MM.1S (cell line): ENCODE results near the gene CLTA.

Experiments used
- DNase-seq: peaks from one replicate; pipeline ENCODE4 v3.0.0-alpha.2; 2015
- H2AFZ ChIP-seq: fragments of 300-600 bp; sonication (generic); 2 replicates; pipeline ENCODE4 v1.6.0; 2016; ENCODE audit warnings: antibody characterized with exemption, low read length
- H3F3A ChIP-seq: fragments of 300-600 bp; sonication (generic); 2 replicates; pipeline ENCODE4 v1.6.1; 2016; ENCODE audit warnings: mild to moderate bottlenecking, antibody characterized with exemption, low read length, moderate library complexity, mixed read lengths; ENCODE audit not compliant: insufficient read depth
- H3K27ac ChIP-seq: fragments of 300-600 bp; sonication (generic); 2 replicates; pipeline ENCODE4 v1.5.1; 2016; ENCODE audit warnings: mild to moderate bottlenecking, low read length
- H3K27me3 ChIP-seq: fragments of 300-600 bp; sonication (generic); replicated peaks from 2 replicates; pipeline ENCODE4 v1.6.0; 2016; ENCODE audit warnings: low read length; ENCODE audit not compliant: insufficient read depth
- H3K36me3 ChIP-seq: fragments of 300-600 bp; sonication (generic); replicated peaks from 2 replicates; pipeline ENCODE4 v1.6.1; 2016; ENCODE audit warnings: mild to moderate bottlenecking, low read length, mixed read lengths; ENCODE audit not compliant: insufficient read depth
- H3K4me1 ChIP-seq: fragments of 300-600 bp; sonication (generic); 2 replicates; pipeline ENCODE4 v1.6.1; 2016; ENCODE audit warnings: low read length, mixed read lengths
- H3K4me2 ChIP-seq: fragments of 300-600 bp; sonication (generic); 2 replicates; pipeline ENCODE4 v1.6.0; 2016; ENCODE audit warnings: low read depth, low read length
- H3K4me3 ChIP-seq: fragments of 300-600 bp; sonication (generic); 2 replicates; pipeline ENCODE4 v1.5.1; 2016; ENCODE audit warnings: low read length, mixed read lengths
- H3K79me2 ChIP-seq: fragments of 300-600 bp; sonication (generic); 2 replicates; pipeline ENCODE4 v1.6.1; 2016; ENCODE audit warnings: mixed run types, low read length, mixed read lengths
- H3K9ac ChIP-seq: fragments of 300-600 bp; sonication (generic); 2 replicates; pipeline ENCODE4 v1.6.1; 2016; ENCODE audit warnings: low read length, mixed read lengths
- H3K9me2 ChIP-seq: fragments of 300-600 bp; sonication (generic); replicated peaks from 2 replicates; pipeline ENCODE4 v1.6.1; 2016; ENCODE audit warnings: mild to moderate bottlenecking, low read length, mixed read lengths; ENCODE audit not compliant: insufficient read depth
- H3K9me3 ChIP-seq: fragments of 300-600 bp; sonication (generic); replicated peaks from 2 replicates; pipeline ENCODE4 v1.6.1; 2016; ENCODE audit warnings: mild to moderate bottlenecking, low read length, mixed read lengths; ENCODE audit not compliant: insufficient read depth
- H4K20me1 ChIP-seq: fragments of 300-600 bp; sonication (generic); 2 replicates; pipeline ENCODE4 v1.6.1; 2016; ENCODE audit warnings: mild to moderate bottlenecking, low read length, moderate library complexity, mixed read lengths; ENCODE audit not compliant: insufficient read depth
- EZH2 ChIP-seq: fragments of 300-600 bp; sonication (generic); optimal IDR thresholded peaks from 2 replicates; pipeline ENCODE3; 2017; ENCODE audit warnings: low read depth, mild to moderate bottlenecking, antibody characterized with exemption, low read length, mixed read lengths
- EZH2phosphoT487 ChIP-seq: fragments of 300-600 bp; sonication (generic); IDR thresholded peaks from 2 replicates; pipeline ENCODE4 v1.6.1; 2018; ENCODE audit warnings: antibody characterized with exemption, low read length
- TF ChIP-seq, protein P1 (sequence below): fragments of 300-600 bp; sonication (generic); IDR thresholded peaks from 2 replicates; pipeline ENCODE4 v1.5.1; 2016; ENCODE audit warnings: antibody characterized with exemption, low read length, mixed read lengths

CLTA gene

DNA sequence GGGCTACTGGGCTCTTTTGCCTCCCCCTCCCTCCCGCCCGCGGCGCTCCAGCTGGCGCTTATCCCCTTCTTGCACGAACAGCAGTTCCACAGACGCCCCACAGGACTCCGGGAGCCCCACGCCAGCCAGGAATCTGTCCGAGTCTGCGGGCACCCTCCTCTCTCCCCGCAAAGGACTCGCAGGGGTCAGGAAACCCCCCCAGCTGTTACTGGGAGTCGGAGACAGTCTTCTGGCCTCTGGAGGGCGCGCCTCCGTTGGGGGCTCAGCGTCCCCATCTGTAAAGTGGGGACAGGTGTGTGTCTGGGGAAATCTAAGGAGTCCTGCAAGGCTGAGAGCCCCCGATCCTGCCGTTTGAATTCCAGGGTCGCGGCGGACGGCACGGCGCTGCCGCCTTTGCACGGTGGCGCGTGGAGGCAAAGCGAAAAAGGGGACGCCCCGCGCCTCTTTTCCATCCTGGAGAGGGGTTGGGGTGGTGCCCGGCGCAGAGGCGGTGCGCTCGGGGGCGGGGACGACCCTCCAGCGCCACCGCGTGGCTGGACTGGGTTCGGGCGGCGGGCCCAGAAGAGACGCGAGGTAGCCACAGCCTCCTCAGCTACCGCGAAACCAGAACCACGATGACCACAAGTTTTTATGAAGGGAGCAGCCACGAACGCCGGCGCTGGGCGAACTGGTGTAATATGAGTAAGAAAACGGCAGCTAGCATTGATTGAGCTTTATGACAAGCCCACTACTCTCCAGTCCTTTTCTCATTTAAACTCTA is 24.4 kb upstream of the CLTA start:
- no peak overlapping the region for H3K27ac ChIP-seq
- no peaks in the 10 kb centered on the region for H3K9me2 ChIP-seq
- no peaks in the 10 kb centered on the region for H3K4me1 ChIP-seq
- H4K20me1 ChIP-seq = no peaks in the 10 kb centered on the region
- H3K27me3 ChIP-seq = no peaks in the 10 kb centered on the region
- H3K36me3 ChIP-seq = no peaks in the 10 kb centered on the region
- peak overlapping the region; percentile 94 for H2AFZ ChIP-seq
- no peak for TF ChIP-seq EZH2phosphoT487
- TF ChIP-seq, protein P1, sequence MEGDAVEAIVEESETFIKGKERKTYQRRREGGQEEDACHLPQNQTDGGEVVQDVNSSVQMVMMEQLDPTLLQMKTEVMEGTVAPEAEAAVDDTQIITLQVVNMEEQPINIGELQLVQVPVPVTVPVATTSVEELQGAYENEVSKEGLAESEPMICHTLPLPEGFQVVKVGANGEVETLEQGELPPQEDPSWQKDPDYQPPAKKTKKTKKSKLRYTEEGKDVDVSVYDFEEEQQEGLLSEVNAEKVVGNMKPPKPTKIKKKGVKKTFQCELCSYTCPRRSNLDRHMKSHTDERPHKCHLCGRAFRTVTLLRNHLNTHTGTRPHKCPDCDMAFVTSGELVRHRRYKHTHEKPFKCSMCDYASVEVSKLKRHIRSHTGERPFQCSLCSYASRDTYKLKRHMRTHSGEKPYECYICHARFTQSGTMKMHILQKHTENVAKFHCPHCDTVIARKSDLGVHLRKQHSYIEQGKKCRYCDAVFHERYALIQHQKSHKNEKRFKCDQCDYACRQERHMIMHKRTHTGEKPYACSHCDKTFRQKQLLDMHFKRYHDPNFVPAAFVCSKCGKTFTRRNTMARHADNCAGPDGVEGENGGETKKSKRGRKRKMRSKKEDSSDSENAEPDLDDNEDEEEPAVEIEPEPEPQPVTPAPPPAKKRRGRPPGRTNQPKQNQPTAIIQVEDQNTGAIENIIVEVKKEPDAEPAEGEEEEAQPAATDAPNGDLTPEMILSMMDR = peak; percentile 91
- H3K4me3 ChIP-seq = peak overlapping the region; percentile 76
- H3K9me3 ChIP-seq = no peaks in the 10 kb centered on the region
- H3K4me2 ChIP-seq = peak overlapping the region; percentile 80
- peak; percentile 86 for DNase-seq
- H3K9ac ChIP-seq = peak overlapping the region; percentile 17; the same call in 1 of the 2 replicates
- H3F3A ChIP-seq = 0 out of 2 replicates have a peak, but pooled peaks cover 3% of the 10 kb centered on the region
- no peaks in the 10 kb centered on the region for H3K79me2 ChIP-seq

DNA sequence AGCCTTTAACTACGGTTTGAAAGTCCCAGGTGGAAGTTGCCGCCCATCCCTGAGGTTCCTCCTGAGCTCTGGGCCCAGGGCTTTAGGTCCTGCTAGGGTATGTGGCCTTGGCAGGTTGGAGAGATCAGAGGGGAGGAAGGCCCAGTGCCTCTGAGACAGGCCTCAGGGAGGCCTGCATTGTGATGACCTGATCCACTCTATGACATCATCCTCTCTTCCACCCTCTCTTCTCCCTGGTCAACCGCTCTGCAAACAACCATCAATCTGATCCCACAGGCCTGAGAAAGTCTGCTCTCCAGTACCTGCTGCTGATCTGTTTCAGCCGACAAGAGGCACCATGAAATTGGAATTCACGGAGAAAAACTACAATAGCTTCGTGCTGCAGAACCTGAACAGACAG is 21.6 kb upstream of the CLTA start, which contains the start of gene CCIN:
Gene CCIN (plus strand): TSS at position 223 of the 400 bp plus-strand sequence. CDS start 115 bp downstream, at position 338.
- H2AFZ ChIP-seq = no peak within 1 kb of the TSS
- no peaks in the 10 kb centered on the region for H3K27me3 ChIP-seq
- H3K4me1 ChIP-seq = no peaks in the 10 kb centered on the region
- no peak within 1 kb of the TSS for H3K9ac ChIP-seq
- H3K4me2 ChIP-seq = no peak within 1 kb of the TSS
- H3K36me3 ChIP-seq = no peaks in the 10 kb centered on the region
- no peak within 1 kb of the TSS for H3K27ac ChIP-seq
- TF ChIP-seq EZH2 (no peak), EZH2phosphoT487 (no peak)
- TF ChIP-seq, protein P1 = no peak
- no peak for DNase-seq
- H3K9me2 ChIP-seq = no peaks in the 10 kb centered on the region
- H3K79me2 ChIP-seq = no peaks in the 10 kb centered on the region
- H3K4me3 ChIP-seq = no peak within 1 kb of the TSS
- H3F3A ChIP-seq = 0 out of 2 replicates have a peak, but pooled peaks cover 3% of the 10 kb centered on the region
- H3K9me3 ChIP-seq = no peaks in the 10 kb centered on the region
- no peaks in the 10 kb centered on the region for H4K20me1 ChIP-seq

DNA sequence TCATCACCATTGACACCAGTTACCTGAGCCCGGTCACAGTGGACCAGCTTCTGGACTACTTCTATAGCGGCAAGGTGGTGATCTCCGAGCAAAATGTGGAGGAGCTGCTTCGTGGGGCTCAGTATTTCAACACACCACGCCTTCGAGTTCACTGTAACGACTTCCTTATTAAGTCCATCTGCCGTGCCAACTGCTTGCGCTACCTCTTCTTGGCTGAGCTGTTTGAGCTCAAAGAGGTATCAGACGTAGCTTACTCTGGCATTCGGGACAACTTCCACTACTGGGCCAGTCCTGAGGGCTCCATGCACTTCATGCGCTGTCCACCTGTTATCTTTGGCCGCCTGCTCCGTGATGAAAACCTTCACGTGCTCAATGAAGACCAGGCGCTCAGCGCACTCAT is 21.0 kb upstream of the CLTA start:
- H3F3A ChIP-seq = 0 out of 2 replicates have a peak, but pooled peaks cover 3% of the 10 kb centered on the region
- no peaks in the 10 kb centered on the region for H3K9me2 ChIP-seq
- no peak overlapping the region for H3K9ac ChIP-seq
- no peak overlapping the region for H3K4me2 ChIP-seq
- H4K20me1 ChIP-seq = no peaks in the 10 kb centered on the region
- H3K79me2 ChIP-seq = no peaks in the 10 kb centered on the region
- no peaks in the 10 kb centered on the region for H3K9me3 ChIP-seq
- TF ChIP-seq EZH2phosphoT487 = no peak
- H3K4me1 ChIP-seq = no peaks in the 10 kb centered on the region
- no peaks in the 10 kb centered on the region for H3K36me3 ChIP-seq
- no peaks in the 10 kb centered on the region for H3K27me3 ChIP-seq
- no peak overlapping the region for H2AFZ ChIP-seq
- H3K4me3 ChIP-seq = no peak overlapping the region
- no peak for DNase-seq
- no peak overlapping the region for H3K27ac ChIP-seq

DNA sequence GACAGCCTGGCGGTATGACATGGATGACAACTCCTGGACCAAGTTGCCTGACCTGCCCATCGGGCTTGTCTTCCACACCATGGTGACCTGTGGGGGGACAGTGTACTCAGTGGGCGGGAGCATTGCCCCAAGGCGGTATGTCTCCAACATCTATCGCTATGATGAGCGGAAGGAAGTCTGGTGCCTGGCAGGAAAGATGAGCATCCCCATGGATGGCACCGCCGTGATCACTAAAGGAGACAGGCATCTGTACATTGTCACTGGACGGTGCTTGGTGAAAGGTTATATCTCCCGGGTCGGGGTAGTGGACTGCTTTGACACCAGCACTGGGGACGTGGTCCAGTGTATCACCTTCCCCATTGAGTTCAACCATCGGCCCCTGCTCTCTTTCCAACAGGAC is 20.2 kb upstream of the CLTA start:
- no peak overlapping the region for H2AFZ ChIP-seq
- H3K27me3 ChIP-seq = no peaks in the 10 kb centered on the region
- no peaks in the 10 kb centered on the region for H3K4me1 ChIP-seq
- no peak for DNase-seq
- H3K36me3 ChIP-seq = no peaks in the 10 kb centered on the region
- no peak for TF ChIP-seq EZH2
- TF ChIP-seq, protein P1 = no peak
- TF ChIP-seq EZH2phosphoT487 = no peak
- H3K9me3 ChIP-seq = no peaks in the 10 kb centered on the region
- H3K4me2 ChIP-seq = no peak overlapping the region
- H3K27ac ChIP-seq = no peak overlapping the region
- no peaks in the 10 kb centered on the region for H3K9me2 ChIP-seq
- H3K9ac ChIP-seq = no peak overlapping the region
- H3F3A ChIP-seq = no peaks in the 10 kb centered on the region
- H3K4me3 ChIP-seq = no peak overlapping the region
- H3K79me2 ChIP-seq = no peaks in the 10 kb centered on the region
- no peaks in the 10 kb centered on the region for H4K20me1 ChIP-seq
